Muscle of leg (tissue), 11 donors: ENCODE results near the gene SNTB2. TPM values are rescaled to one million over a fixed set of nuclear protein-coding genes. Genes with fewer than 3 reads are reported as not detected.
"Not testable (repeated sequence)": the region's sequence is repeated elsewhere in the genome, so short reads cannot be mapped to it uniquely, and the experiment has no call there.

ENCODE experiments used
- DNase-seq: peaks from one replicate; pipeline ENCODE4 v3.0.0; 2013
- H3K27ac ChIP-seq: one replicate; pipeline ENCODE4 v1.5.1; 2013; ENCODE audit warnings: mild to moderate bottlenecking, low read length, control low read depth
- H3K27me3 ChIP-seq: one replicate; pipeline ENCODE4 v1.6.1; 2013; ENCODE audit warnings: low read length; ENCODE audit not compliant: control insufficient read depth, insufficient read depth
- H3K36me3 ChIP-seq: one replicate; pipeline ENCODE4 v1.6.1; 2013; ENCODE audit warnings: low read length; ENCODE audit not compliant: control insufficient read depth, insufficient read depth
- H3K4me1 ChIP-seq: one replicate; pipeline ENCODE4 v1.6.1; 2013; ENCODE audit warnings: low read length; ENCODE audit not compliant: control insufficient read depth, insufficient read depth
- H3K4me3 ChIP-seq: one replicate; pipeline ENCODE4 v1.5.1; 2013; ENCODE audit warnings: low read length, control low read depth
- H3K9me3 ChIP-seq: replicated peaks from 2 replicates; pipeline ENCODE4 v1.6.1; 2013; ENCODE audit warnings: low read depth, low read length; ENCODE audit not compliant: control insufficient read depth
- WGBS: methylation state at CpG from one replicate; pipeline ENCODE4 v1.1.5; 2013; ENCODE audit warnings: missing lambda C conversion rate; ENCODE audit not compliant: insufficient coverage; 5-methylcytosine and 5-hydroxymethylcytosine counted together
- polyA plus RNA-seq, 8 donors: library from polyadenylated mRNA; unstranded; fragments of 120-200 nt; gene quantifications; one replicate each; pipeline versions ENCODE4 v1.2.1 to v1.2.3, GENCODE V29; 2013; ENCODE audit warnings: inconsistent platforms in 1 of 8, low replicate concordance in 1 of 8; ENCODE audit not compliant: insufficient read length in 8 of 8, insufficient read depth in 1 of 8
- total RNA-seq: library from RNA; stranded (reverse); fragments of 120-200 nt; gene quantifications from one replicate; pipeline ENCODE4 v1.2.4, GENCODE V29; 2013

SNTB2 gene
- total and polyA plus RNA-seq, 9 donors: 10.4 to 21.2 (median 14.3) TPM

- DNase-seq: no peak
- Histone ChIP-seq H3K36me3 (peaks cover 8% of the 10 kb centered on the region), H3K4me3 (no peak overlapping the region), H3K27ac (no peak overlapping the region), H3K4me1 (peaks cover 8% of the 10 kb centered on the region), H3K9me3 (no peaks in the 10 kb centered on the region), H3K27me3 (no peaks in the 10 kb centered on the region)
- no CpG with 5 or more reads among the region's 1 CpG for WGBS
These were observed 57.4 kb downstream of the SNTB2 start for GRCh38 chr16:69244336-69244735.

GRCh38 chr16:69250081-69250480 lies 63.1 kb downstream of the SNTB2 start:
- peaks cover 8% of the 10 kb centered on the region for H3K36me3 ChIP-seq
- peak; percentile 91 for DNase-seq
- WGBS: no CpG with 5 or more reads among the region's 3 CpGs
- H3K27me3 ChIP-seq: no peaks in the 10 kb centered on the region
- no peaks in the 10 kb centered on the region for H3K9me3 ChIP-seq
- no peak overlapping the region for H3K27ac ChIP-seq
- H3K4me3 ChIP-seq: no peak overlapping the region
- H3K4me1 ChIP-seq: peaks cover 8% of the 10 kb centered on the region

- WGBS: 25% methylated on average over 3 of the region's 5 CpGs
- peak; percentile 95 for DNase-seq
- H3K4me3 ChIP-seq: no peak overlapping the region
- H3K4me1 ChIP-seq: peaks cover 11% of the 10 kb centered on the region
- no peaks in the 10 kb centered on the region for H3K9me3 ChIP-seq
- no peaks in the 10 kb centered on the region for H3K27me3 ChIP-seq
- H3K36me3 ChIP-seq: no peaks in the 10 kb centered on the region
- H3K27ac ChIP-seq: peak overlapping the region; percentile 86
These were observed 66.9 kb downstream of the SNTB2 start for GRCh38 chr16:69253870-69254341.

- 81% methylated on average over 4 of the region's 9 CpGs for WGBS
- H3K27ac ChIP-seq, DNase-seq, H3K27me3 ChIP-seq, H3K4me3 ChIP-seq, H3K36me3 ChIP-seq, H3K9me3 ChIP-seq, H3K4me1 ChIP-seq: not testable (repeated sequence)
These were observed 72.4 kb downstream of the SNTB2 start for GRCh38 chr16:69259428-69259764.

- DNase-seq: no peak
- no peak overlapping the region for H3K27ac ChIP-seq
- H3K4me1 ChIP-seq: peaks cover 3% of the 10 kb centered on the region
- H3K4me3 ChIP-seq: no peak overlapping the region
- WGBS: no CpG with 5 or more reads among the region's 4 CpGs
- no peaks in the 10 kb centered on the region for H3K9me3 ChIP-seq
- H3K27me3 ChIP-seq: no peaks in the 10 kb centered on the region
- H3K36me3 ChIP-seq: peaks cover 3% of the 10 kb centered on the region
These were observed 73.1 kb downstream of the SNTB2 start for GRCh38 chr16:69260019-69260418.

- no peaks in the 10 kb centered on the region for H3K4me1 ChIP-seq
- DNase-seq: no peak
- H3K27ac ChIP-seq: no peak overlapping the region
- WGBS: 100% methylated on average over 2 of the region's 3 CpGs
- no peaks in the 10 kb centered on the region for H3K9me3 ChIP-seq
- peaks cover 3% of the 10 kb centered on the region for H3K36me3 ChIP-seq
- no peaks in the 10 kb centered on the region for H3K27me3 ChIP-seq
- H3K4me3 ChIP-seq: no peak overlapping the region
These were observed 73.5 kb downstream of the SNTB2 start for GRCh38 chr16:69260506-69260905.

- Histone ChIP-seq H3K9me3 (no peaks in the 10 kb centered on the region), H3K4me3 (no peak overlapping the region), H3K4me1 (no peaks in the 10 kb centered on the region), H3K27ac (no peak overlapping the region), H3K36me3 (peaks cover 4% of the 10 kb centered on the region), H3K27me3 (no peaks in the 10 kb centered on the region)
- WGBS: no CpG with 5 or more reads among the region's 4 CpGs
- no peak for DNase-seq
These were observed 79.5 kb downstream of the SNTB2 start for GRCh38 chr16:69266334-69267063.

GRCh38 chr16:69267633-69268032 lies 80.7 kb downstream of the SNTB2 start:
- no peak overlapping the region for H3K27ac ChIP-seq
- WGBS: 91% methylated on average over 2 of the region's 4 CpGs
- H3K9me3 ChIP-seq: no peaks in the 10 kb centered on the region
- H3K4me3 ChIP-seq: no peak overlapping the region
- peaks cover 4% of the 10 kb centered on the region for H3K36me3 ChIP-seq
- no peaks in the 10 kb centered on the region for H3K27me3 ChIP-seq
- DNase-seq: no peak
- no peaks in the 10 kb centered on the region for H3K4me1 ChIP-seq

GRCh38 chr16:69270395-69270794 lies 83.4 kb downstream of the SNTB2 start:
- DNase-seq: no peak

GRCh38 chr16:69270831-69271230 lies 83.9 kb downstream of the SNTB2 start:
- Histone ChIP-seq H3K27ac (peak overlapping the region; percentile 50), H3K9me3 (no peaks in the 10 kb centered on the region), H3K27me3 (no peaks in the 10 kb centered on the region), H3K4me1 (peaks cover 6% of the 10 kb centered on the region), H3K36me3 (peaks cover 4% of the 10 kb centered on the region), H3K4me3 (no peak overlapping the region)
- no CpG with 5 or more reads among the region's 2 CpGs for WGBS
- peak; percentile 73 for DNase-seq

More at GRCh38 chr16:69270395-69270794, 83.4 kb downstream of the SNTB2 start:
- H3K36me3 ChIP-seq: peaks cover 4% of the 10 kb centered on the region
- peak overlapping the region; percentile 50 for H3K27ac ChIP-seq
- peaks cover 5% of the 10 kb centered on the region for H3K4me1 ChIP-seq
- no peak overlapping the region for H3K4me3 ChIP-seq
- no CpG with 5 or more reads among the region's 3 CpGs for WGBS
- H3K9me3 ChIP-seq: no peaks in the 10 kb centered on the region
- H3K27me3 ChIP-seq: no peaks in the 10 kb centered on the region
